ENCODE measurements around the gene SYTL3.

DNA sequence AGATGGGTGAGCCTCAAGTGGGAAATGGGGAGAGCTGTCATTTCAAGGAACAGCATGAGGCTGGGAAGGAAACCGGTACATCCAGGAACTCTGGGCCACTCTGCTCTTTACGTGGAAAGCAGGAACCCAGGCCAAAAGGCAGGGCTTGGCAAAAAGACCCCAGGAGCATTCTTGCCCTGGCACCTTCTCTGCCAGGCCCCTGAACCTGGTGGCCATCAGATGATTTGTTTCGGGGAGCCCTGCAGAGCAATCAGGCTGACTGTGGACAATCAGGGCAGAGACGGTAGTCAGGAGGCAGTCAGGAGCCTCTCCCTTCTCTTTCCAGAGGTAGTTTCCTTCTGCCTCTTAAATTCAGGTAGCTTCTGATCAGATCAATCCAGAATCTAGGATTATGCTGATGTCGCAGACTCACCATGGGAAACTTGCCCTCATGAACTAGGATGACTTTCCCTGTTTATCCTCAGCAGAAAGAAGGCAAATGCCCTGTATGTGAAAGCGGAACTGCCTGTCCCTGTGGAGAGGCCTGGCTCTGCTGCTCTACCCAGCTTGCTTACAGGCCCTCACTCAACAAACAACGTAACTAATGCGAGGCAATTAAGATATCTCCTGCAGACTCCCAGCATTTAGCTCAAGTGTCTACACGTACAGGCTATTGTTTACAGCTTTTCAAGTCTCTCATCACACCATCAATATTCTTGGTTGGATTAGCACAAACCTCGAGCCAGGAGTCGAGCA lies 132.7 kb downstream of the SYTL3 start:
- TF ChIP-seq POLR2A (IDR thresholded peaks at IDR 0.05; ENCODE audit: low read depth, low read length), result no peak
- TF ChIP-seq POLR2AphosphoS5 (IDR thresholded peaks at IDR 0.05; ENCODE audit: low read depth, low read length), result no peak

All from GM12892 (cell line).